Measurements from ENCODE around the gene FDXR.
"Not testable (repeated sequence)": the region's sequence is repeated elsewhere in the genome, so short reads cannot be mapped to it uniquely, and the experiment has no call there.

Gene FDXR, protein sequence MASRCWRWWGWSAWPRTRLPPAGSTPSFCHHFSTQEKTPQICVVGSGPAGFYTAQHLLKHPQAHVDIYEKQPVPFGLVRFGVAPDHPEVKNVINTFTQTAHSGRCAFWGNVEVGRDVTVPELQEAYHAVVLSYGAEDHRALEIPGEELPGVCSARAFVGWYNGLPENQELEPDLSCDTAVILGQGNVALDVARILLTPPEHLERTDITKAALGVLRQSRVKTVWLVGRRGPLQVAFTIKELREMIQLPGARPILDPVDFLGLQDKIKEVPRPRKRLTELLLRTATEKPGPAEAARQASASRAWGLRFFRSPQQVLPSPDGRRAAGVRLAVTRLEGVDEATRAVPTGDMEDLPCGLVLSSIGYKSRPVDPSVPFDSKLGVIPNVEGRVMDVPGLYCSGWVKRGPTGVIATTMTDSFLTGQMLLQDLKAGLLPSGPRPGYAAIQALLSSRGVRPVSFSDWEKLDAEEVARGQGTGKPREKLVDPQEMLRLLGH

DNA sequence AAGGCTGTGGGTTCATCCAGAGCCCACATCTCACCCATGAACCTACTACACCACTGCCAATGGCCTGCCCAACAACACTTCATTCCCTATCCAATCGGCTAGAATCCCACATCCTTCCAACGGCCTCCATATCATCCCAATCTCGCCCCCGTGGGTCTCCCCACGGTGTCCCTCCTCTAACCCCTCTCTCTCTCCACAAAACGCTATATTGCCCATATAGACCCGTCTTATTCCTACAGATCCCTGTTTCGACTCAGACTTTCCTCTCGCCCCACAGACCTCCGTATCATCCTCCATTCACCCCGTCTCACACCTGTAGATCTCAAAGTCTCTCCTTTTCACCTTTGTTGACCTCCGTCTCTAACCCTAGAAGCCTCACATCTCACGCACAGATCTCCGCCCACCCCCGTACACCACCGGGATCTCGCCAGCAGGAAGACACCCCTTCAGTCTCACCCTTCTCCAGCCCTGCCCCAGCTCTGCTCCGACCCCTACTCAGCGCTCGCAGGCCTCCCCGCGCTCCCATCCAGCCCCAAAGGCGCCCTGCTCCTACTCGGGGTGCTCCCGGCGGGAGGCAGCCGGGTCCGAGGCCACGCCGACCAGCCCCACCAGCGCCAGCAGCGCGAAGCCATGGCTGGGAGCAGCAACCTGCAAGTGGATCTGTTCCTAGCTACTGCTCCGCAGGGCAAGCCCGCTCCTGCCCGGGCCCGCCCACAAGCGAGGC lies at the start of gene FDXR:
FDXR (minus strand) TSS at position 682 of the 724 bp plus-strand sequence; CDS start at position 632, 50 bp downstream.
- peak; percentile 99 for DNase-seq (ENCODE audit: insufficient read length, low spot score)

DNA sequence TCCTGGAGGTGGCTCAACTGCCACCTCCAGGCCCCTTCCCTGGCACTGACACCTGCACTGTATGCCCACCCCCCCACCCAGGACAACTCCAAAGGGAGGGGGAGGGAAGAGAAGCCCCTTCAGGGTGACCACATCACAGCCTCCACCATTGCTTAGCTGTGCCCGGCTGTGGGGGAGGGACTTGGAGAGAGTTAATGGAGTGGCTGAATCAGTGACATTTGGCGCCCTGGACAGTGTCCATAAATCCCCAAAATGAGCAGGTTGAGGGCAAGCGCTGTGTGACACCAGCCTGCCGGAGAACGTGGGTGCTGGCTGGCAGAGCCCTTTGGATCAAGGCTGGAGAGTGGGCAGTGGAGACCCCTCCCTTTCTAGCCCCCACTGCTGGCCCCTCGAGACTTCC lies 49.4 kb upstream of the FDXR start:
- FAIRE-seq, result peak; percentile 54
- no peak for DNase-seq (ENCODE audit: insufficient read length, low spot score)

More for the DNA sequence above, at the start of gene FDXR:
- no peak for FAIRE-seq

DNA sequence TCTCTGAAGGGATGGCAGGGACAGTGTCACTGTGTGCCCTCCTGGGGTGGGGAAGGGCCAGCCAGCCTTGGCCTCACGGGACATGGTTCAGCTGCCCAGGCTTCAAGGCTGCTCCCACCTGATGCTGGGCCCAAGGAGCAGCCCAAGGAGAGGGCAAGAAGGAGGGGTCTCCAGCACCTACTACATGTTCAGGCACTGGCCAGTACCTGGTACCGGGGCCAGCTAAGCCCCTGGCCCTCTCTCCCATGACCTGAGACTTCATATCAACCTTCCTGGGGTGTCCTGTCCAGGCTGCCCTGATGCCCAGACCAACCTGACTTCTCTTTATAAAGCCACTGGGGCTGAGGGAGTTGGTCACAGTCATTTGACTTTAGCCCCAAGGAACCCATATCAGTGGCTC lies 49.0 kb upstream of the FDXR start:
- peak; percentile 13 for FAIRE-seq

DNA sequence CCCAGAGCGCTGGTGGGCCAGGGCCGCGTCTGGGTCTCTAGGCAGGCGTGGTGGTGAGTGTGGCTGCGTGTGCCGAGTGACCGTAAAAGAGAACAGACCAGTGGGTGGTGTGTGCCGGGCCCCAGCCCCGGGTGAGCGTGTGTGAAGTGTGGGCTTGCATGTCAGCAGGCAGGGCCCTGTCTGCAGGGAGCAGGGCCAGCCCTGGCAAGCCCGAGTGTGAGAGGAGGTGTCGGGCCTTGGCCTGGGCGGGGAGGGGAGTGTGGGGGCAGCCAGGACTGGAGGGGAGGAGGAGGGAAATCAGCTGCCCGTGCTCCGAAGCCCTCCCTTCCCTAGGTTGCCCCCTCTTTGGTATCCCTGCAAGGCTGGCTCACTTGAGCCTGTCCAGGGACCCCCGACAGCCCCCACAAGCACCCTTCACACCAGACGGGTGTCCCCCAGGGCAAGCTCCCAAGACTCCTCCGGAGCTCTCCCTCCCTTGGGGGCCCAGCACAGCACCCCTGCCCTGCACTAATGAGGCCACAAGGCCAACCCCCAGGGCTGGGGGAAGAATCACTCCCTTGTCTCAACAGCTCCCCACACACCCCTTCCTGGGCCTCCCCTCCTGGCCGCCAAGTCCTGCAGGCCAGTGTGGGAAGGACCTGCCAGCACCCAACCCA lies 48.4 kb upstream of the FDXR start:
- FAIRE-seq, result peak; percentile 36

More for the DNA sequence above, 49.0 kb upstream of the FDXR start:
- DNase-seq (ENCODE audit: insufficient read length, low spot score), result no peak

DNA sequence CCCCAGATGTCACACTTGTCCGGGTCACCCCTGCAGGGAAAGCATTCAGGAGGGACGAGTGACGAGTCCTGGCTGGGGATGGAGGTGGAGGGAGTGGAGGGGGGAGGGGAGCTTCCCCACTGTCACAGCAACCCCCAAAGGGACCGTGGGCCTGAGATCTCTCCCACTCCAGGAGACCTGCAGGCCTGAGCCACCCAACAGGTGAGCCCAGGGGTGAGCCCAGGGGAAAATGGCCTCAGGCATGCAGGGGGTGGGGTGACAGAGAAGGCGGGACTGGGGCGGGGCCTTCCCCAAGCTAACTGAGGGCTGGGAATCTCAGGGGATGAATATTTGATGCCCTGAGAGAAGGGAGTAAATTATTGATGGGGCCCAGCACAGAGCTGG lies 47.8 kb upstream of the FDXR start:
- FAIRE-seq (peak; percentile 46), DNase-seq (ENCODE audit: insufficient read length, low spot score) (no peak)

More for the DNA sequence above, 48.4 kb upstream of the FDXR start:
- no peak for DNase-seq (ENCODE audit: insufficient read length, low spot score)

DNA sequence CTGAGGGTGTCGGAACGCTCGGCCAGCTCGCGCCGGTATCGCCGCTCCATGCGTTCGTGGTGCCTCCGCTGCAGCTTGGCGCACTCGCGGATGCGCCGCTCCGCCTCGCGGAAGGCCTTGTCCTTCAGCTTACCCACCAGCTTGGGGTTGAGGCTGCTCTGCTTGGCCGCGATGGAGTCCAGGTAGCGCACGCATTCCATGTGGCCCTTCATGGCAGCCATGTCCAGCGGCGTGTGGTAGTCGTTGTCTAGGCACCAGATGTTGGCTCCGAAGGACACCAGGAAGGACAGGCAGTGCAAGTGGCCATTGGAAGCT lies 47.5 kb upstream of the FDXR start:
- FAIRE-seq, result no peak
- no peak for DNase-seq (ENCODE audit: insufficient read length, low spot score)

DNA sequence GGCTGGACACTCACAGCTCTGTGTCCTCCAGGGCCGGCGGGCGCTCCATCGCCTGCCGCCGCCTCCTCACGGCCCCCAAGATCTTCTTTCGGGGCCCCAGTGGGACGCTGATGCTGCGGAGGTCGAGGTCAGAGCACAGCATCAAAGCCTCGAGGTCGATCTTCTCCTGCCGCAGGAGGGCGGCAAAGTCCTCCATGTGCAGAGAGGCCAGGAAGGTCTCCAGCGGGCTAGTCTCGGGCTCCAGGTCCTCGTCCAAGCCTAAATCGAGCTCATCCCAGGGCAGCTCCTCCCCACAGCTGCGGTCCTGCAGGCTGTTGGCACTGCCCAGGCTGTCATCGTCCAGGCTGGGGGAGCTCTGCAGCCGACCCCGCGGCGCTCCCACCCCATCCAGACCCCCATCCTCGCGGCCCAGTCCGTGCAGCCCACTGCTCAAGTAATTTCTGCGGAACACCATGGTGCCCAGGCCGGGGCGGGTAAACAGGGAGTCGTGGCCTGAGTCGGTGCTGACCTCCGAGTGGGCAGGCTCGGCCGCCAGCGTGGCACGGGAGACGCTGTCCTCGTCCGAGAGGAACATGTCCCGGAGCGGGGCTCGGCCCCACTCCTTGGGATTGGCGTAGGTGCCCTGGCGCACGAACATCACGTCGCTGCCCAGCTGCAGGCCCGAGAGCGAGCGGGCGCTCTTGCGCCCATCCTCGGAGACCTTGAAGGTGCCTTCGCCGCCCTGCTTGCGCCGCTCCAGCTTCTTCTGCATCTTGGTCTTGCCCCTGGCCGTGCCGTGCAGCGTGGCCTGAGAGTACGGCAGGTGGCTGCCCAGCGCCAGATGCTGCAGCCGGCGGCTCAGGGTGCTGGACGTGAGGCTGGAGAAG lies 46.9 kb upstream of the FDXR start:
- no peak for FAIRE-seq
- DNase-seq (ENCODE audit: insufficient read length, low spot score), result no peak

DNA sequence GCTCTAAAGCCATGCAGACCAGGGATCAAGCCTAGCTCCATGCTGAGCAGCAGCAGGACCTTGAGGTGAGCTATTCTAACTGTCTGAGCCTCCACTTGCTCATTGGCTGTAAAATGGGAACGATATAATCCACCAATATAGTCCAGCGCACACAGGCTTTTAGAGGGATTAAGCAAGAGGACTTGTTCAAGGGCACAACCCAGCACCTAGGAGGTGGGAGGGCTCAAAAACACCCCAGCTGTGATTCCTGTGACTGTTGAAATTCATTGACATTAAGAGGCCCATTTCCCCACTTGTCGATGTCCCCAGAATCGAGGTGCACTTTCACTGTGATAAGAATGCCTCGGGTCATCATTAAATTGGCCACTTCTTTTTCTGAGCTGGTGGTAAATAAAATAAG lies 46.1 kb upstream of the FDXR start:
- FAIRE-seq, result no peak
- DNase-seq (ENCODE audit: insufficient read length, low spot score), result no peak

DNA sequence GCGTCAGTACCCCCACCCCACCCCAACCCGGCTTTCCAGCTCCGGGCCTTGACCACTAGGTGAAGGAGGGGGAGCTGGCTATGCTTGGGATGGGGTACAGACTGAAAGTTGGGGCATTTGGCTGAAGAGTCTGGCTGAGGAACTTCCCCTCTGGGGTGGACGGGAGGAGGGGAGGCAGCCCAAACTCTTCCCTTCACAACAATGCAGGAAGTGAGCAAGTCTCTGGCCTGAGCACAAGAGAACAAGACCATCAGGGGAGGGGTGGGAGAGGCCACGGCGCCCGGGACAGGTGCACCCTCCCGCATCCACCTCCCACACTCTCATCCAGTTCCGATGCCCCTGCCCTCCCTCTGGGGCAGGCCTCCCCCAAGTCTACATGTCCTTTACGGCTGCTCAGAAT lies 44.6 kb upstream of the FDXR start:
- no peak for DNase-seq (ENCODE audit: insufficient read length, low spot score)
- FAIRE-seq, result no peak

DNA sequence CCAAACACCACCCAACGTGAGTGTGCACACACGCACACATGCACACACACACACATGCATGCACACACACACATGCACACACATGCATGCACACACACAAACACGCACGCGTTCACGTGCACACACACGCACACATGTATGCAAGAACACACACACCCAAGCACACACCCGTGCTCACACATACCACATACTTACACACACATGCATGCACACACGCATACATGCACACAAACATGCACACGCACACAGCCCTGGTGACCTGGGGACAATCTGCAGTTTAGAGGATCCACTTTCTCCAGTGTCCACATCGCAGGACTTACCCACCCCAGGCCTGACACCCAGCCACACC lies 44.0 kb upstream of the FDXR start:
- DNase-seq (ENCODE audit: insufficient read length, low spot score) (no peak), FAIRE-seq (peak; percentile 99)

DNA sequence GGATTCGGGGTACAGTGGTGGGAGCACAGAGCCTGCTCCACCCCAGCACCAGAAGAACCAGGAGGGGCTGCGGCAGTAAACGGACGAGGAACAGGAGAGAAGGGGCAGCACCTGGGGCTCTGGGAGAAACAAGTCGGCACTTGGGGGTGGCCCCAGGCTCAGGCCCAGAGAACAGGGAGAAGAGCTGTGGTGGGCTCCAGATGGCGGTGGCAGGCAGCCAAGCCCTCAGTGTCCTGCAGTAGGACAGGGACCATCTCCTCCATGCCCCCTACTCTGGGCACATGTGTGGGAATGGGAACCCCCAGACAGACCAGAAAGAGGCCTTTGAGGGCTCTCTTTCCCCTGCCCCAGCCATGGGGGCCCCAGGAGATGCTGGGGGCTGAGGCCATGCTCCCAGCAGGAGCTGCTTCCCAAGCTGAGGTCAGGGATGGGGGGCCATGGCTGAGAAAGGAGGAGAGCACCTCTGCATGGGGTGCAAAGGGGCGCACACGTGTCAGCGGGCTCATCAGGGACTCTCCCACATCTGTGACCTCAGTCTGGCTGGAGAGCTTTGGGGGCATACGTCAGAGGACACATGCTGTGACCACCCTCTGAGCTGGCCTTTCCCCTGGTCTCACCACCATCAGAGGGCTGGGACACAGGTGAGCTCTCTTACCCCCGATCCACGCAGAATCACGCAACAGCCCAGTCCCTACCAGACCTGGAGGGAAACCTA lies 43.5 kb upstream of the FDXR start:
- DNase-seq (ENCODE audit: insufficient read length, low spot score) (no peak), FAIRE-seq (peak; percentile 66)

DNA sequence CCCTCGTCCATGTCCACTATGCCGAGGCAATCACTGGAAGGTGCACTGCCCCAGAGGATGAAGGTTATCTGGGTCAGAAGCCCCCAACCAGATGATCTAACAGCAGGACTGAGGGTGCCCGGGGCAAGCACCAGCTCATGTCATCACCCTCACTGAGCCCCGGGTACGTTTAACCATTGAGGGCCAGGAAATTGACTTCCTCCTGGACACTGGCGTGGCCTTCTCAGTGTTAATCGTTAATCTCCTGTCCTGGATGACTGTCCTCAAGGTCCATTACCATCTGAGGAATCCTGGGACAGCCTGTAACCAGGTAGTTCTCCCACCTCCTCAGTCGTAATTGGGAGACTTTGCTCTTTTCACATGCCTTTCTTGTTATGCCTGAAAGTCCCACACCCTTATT lies 38.6 kb upstream of the FDXR start:
- DNase-seq (ENCODE audit: insufficient read length, low spot score); FAIRE-seq: not testable (repeated sequence)

DNA sequence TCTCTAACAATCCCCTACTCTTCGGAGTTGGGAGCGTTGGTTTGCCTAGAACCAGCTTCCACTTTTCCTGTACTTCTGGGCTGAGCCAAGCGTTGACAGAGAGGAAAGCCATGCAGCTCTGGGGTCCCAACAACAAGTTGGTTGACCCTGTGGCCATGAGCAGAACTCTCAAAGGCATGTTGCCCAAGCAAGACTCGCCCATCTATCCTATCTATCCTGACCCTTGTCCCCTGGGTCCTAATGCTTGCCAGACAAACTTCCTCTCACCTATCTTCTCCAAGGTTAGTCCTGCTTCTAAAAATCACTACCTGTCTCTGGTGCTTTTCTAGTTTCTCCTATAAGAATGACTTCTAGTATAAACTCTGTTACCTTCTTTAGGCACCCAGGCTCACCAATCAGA lies 36.3 kb upstream of the FDXR start:
- not testable (repeated sequence) for FAIRE-seq; DNase-seq (ENCODE audit: insufficient read length, low spot score)

DNA sequence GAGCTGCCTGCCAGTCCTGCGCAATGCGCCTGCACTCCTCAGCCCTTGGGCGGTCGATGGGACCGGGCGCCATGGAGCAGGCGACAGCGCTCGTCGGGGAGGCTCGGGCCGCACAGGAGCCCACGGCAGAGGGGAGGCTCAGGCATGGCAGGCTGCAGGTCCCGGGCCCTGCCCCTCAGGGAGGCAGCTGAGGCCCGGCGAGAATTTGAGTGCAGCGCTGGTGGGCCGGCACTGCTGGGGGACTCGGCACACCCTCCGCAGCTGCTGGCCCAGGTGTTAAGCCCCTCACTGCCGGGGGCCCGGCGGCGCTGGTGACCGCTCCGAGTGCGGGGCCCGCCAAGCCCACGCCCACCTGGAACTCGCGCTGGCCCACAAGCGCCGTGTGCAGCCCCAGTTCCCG lies 34.2 kb upstream of the FDXR start:
- DNase-seq (ENCODE audit: insufficient read length, low spot score) (no peak), FAIRE-seq (no peak)

DNA sequence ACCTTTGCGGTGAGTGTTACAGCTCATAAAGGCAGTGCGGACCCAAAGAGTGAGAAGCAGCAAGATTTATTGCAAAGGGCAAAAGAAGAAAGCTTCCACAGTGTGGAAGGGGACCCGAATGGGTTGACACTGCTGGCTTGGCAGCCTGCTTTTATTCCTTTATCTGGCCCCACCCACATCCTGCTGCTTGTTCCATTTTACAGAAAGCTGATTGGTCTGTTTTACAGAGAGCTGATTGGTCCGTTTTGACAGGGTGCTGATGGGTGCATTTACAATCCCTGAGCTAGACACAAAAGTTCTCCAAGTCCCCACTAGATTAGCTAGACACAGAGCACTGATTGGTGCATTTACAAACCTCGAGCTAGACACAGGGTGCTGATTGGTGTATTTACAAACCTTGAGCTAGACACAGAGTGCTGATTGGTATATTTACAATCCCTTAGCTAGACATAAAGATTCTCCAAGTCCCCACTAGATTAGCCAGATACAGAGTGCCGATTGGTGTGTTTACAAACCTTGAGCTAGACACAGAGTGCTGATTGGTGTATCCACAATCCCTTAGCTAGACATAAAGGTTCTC lies 33.5 kb upstream of the FDXR start:
- not testable (repeated sequence) for DNase-seq (ENCODE audit: insufficient read length, low spot score); FAIRE-seq

DNA sequence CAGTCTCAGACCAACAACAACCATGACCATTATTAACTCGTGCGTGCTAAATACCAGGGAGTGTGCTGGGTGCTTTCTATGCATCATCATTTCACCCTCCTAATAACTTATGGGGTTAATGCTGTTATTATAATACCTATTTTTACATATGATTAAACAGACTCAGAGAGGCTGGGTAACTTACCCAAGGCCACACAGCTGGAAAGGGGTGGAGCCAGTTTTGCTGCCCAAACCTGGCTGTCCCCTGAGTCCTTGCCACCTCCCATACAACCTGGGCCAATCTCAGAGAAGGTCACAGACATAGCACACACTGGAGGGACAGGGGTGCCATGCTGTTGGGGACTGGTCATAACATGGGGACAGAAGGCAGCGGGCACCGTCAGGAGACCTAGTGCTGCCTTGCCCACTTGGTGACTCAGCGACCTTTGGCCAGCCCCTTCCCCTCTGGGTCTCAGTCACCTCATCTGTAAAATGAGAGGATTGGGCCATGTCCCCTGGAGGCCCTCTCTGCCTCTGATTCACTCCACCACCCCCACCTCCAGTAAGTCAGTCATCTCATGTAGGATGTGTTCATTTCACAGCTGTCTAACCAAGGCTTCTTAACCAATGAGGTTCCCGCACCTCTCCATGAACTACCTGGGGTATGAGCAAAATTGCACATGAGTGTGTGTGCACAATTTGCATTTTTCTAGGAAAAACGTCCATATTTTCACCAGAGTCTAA lies 32.1 kb upstream of the FDXR start:
- DNase-seq (ENCODE audit: insufficient read length, low spot score) (no peak), FAIRE-seq (peak; percentile 82)

DNA sequence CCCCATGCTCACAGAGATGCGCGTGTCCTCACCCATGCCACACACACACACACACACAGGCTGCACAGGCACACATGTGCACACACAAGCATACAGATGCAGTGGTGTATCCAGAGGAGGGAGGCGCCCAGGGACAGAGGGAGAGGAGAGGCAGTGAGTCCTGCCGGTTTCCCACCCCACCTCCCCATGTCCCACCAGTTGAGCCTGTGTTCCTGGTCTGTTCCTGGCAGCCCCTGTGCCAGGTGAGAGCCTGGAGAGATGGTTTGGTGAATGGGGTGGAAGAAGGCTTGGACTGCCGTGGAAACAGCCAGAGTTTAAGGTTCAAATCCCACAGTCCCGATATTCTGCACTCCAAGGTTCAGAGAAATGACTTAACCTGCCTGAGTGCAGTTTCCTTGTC lies 30.9 kb upstream of the FDXR start:
- FAIRE-seq, result no peak
- DNase-seq (ENCODE audit: insufficient read length, low spot score), result no peak

DNA sequence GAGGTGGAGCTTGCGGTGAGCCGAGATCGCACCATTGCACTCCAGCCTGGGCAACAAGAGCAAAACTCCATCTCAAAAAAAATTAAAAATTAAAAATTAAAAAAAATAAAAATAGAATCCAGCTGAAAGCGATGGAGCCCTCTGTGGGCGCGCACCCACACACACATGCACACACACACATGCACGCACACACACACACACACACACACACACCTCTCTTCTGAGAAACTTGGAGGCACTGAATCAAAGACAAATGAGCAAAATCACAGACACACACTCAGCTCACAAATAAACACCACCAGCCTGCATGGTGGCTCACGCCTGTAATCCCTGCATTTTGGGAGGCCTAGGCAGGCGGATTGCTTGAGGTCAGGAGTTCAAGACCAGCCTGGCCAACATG lies 30.2 kb upstream of the FDXR start:
- no peak for DNase-seq (ENCODE audit: insufficient read length, low spot score)
- FAIRE-seq, result no peak
